Neuronal stem cell (in vitro differentiated cells): ENCODE data around the gene PDGFB.

Experiments
- DNase-seq: peaks from one replicate; pipeline ENCODE4 v3.0.0-alpha.2; 2013; ENCODE audit warnings: low spot score
- H2AFZ ChIP-seq: one replicate; pipeline ENCODE4 v1.6.1; 2013; ENCODE audit warnings: mild to moderate bottlenecking, low read length, inconsistent platforms
- H2AK5ac ChIP-seq: 2 replicates; pipeline ENCODE4 v1.6.1; 2013; ENCODE audit warnings: low read depth, mild to moderate bottlenecking, inconsistent platforms, low read length, moderate library complexity, mixed read lengths
- H2BK120ac ChIP-seq: 2 replicates; pipeline ENCODE4 v1.6.1; 2013; ENCODE audit warnings: low read depth, mild to moderate bottlenecking, inconsistent platforms, low read length, moderate library complexity, mixed read lengths
- H2BK12ac ChIP-seq: one replicate; pipeline ENCODE4 v1.6.1; 2013; ENCODE audit warnings: low read length, inconsistent platforms
- H2BK15ac ChIP-seq: 2 replicates; pipeline ENCODE4 v1.6.1; 2013; ENCODE audit warnings: mild to moderate bottlenecking, low read length, inconsistent platforms, mixed read lengths
- H2BK5ac ChIP-seq: one replicate; pipeline ENCODE4 v1.6.1; 2013; ENCODE audit warnings: inconsistent platforms, mild to moderate bottlenecking, low read length, moderate library complexity
- H3K14ac ChIP-seq: one replicate; pipeline ENCODE4 v1.6.1; 2013; ENCODE audit warnings: low read length, inconsistent platforms
- H3K18ac ChIP-seq: 2 replicates; pipeline ENCODE4 v1.6.1; 2013; ENCODE audit warnings: low read length, inconsistent platforms
- H3K23ac ChIP-seq: 2 replicates; pipeline ENCODE4 v1.6.1; 2013; ENCODE audit warnings: low read depth, mild to moderate bottlenecking, mixed read lengths, low read length, inconsistent platforms; ENCODE audit not compliant: poor library complexity
- H3K27ac ChIP-seq: replicated peaks from 3 replicates; pipeline ENCODE4 v1.5.1; 2013; ENCODE audit warnings: low read length, inconsistent platforms
- H3K27me3 ChIP-seq, 3 experiments: 2 replicates each; pipeline ENCODE4 v1.6.1; 2013; ENCODE audit warnings: low read length in 3 of 3, mild to moderate bottlenecking in 2 of 3, inconsistent platforms in 1 of 3, low read depth in 1 of 3, mixed read lengths in 1 of 3, moderate library complexity in 1 of 3; ENCODE audit not compliant: control insufficient read depth in 3 of 3, insufficient read depth in 3 of 3
- H3K36me3 ChIP-seq, 2 donors: replicated peaks in 1 of 2; 2 replicates each; pipeline ENCODE4 v1.6.1; 2013; ENCODE audit warnings: low read length in 2 of 2; ENCODE audit not compliant: control insufficient read depth in 2 of 2, insufficient read depth in 2 of 2
- H3K4ac ChIP-seq: 2 replicates; pipeline ENCODE4 v1.6.1; 2013; ENCODE audit warnings: inconsistent platforms, mild to moderate bottlenecking, low read length, moderate library complexity
- H3K4me1 ChIP-seq, 2 donors: 1 replicate in 1 of 2; 2 replicates in 1 of 2; pipeline ENCODE4 v1.6.1; 2013; ENCODE audit warnings: low read length in 2 of 2, low read depth in 1 of 2; ENCODE audit not compliant: control insufficient read depth in 2 of 2, insufficient read depth in 1 of 2
- H3K4me2 ChIP-seq: one replicate; pipeline ENCODE4 v1.6.1; 2013; ENCODE audit warnings: mild to moderate bottlenecking, low read length, inconsistent platforms; ENCODE audit not compliant: insufficient read depth, poor library complexity, severe bottlenecking
- H3K4me3 ChIP-seq, 2 donors: 2 replicates each; pipeline ENCODE4 v1.5.1; 2013; ENCODE audit warnings: low read length in 2 of 2, mild to moderate bottlenecking in 2 of 2, inconsistent platforms in 1 of 2, moderate library complexity in 1 of 2
- H3K79me1 ChIP-seq: one replicate; pipeline ENCODE4 v1.6.1; 2013; ENCODE audit warnings: low read depth, mild to moderate bottlenecking, inconsistent platforms, low read length, moderate library complexity
- H3K9ac ChIP-seq: one replicate; pipeline ENCODE4 v1.6.1; 2013; ENCODE audit warnings: mild to moderate bottlenecking, low read depth, low read length, inconsistent platforms; ENCODE audit not compliant: poor library complexity
- H3K9me3 ChIP-seq, 2 donors: replicated peaks in 1 of 2; 2 replicates each; pipeline versions ENCODE3 to v1.6.1; 2013; ENCODE audit warnings: low read length in 2 of 2, mild to moderate bottlenecking in 2 of 2, inconsistent platforms in 1 of 2, low read depth in 1 of 2, mixed read lengths in 1 of 2, moderate library complexity in 1 of 2; ENCODE audit not compliant: control insufficient read depth in 2 of 2, insufficient read depth in 1 of 2
- H4K8ac ChIP-seq: one replicate; pipeline ENCODE4 v1.6.1; 2013; ENCODE audit warnings: low read depth, mild to moderate bottlenecking, inconsistent platforms, low read length, moderate library complexity
- H4K91ac ChIP-seq: one replicate; pipeline ENCODE4 v1.6.1; 2013; ENCODE audit warnings: low read length, low read depth, mild to moderate bottlenecking, inconsistent platforms; ENCODE audit not compliant: poor library complexity
- WGBS, 2 donors: extraction: QIAGEN DNeasy Blood & Tissue Kit; methylation state at CpG; one replicate each; pipeline ENCODE4 v1.1.7; 2013; ENCODE audit warnings: missing lambda C conversion rate in 2 of 2, mixed read lengths in 1 of 2; ENCODE audit not compliant: insufficient read length in 2 of 2, insufficient replicate concordance in 1 of 2; ENCODE audit errors: extremely low coverage in 2 of 2; 5-methylcytosine and 5-hydroxymethylcytosine counted together

Gene PDGFB

GRCh38 chr22:39182478-39183030, 62.2 kb downstream of the PDGFB start:
- H2BK5ac ChIP-seq, result no peak overlapping the region
- no peak overlapping the region for H3K27ac ChIP-seq
- H3K27me3 ChIP-seq, result no peaks in the 10 kb centered on the region
- H2BK120ac ChIP-seq, result no peak overlapping the region
- H2AFZ ChIP-seq, result no peak overlapping the region
- H3K9me3 ChIP-seq, result peaks cover 11% of the 10 kb centered on the region in 2 donors
- peak overlapping the region; percentile 44 for H4K8ac ChIP-seq
- H3K23ac ChIP-seq, result no peak overlapping the region
- no peak overlapping the region for H3K9ac ChIP-seq
- no peak overlapping the region for H2BK15ac ChIP-seq
- H2AK5ac ChIP-seq, result peak overlapping the region; percentile 76
- no peak overlapping the region for H3K4ac ChIP-seq
- H3K4me1 ChIP-seq, result peaks cover 12 to 18% of the 10 kb centered on the region in 2 donors
- H3K79me1 ChIP-seq, result no peaks in the 10 kb centered on the region
- DNase-seq, result no peak
- peak overlapping the region; percentile 62 for H3K18ac ChIP-seq
- H3K14ac ChIP-seq, result no peak overlapping the region
- H2BK12ac ChIP-seq, result no peak overlapping the region
- no CpG with 5 or more reads among the region's 6 CpGs for WGBS, 2 donors
- H4K91ac ChIP-seq, result peak overlapping the region; percentile 3
- no peak overlapping the region for H3K4me2 ChIP-seq
- H3K4me3 ChIP-seq, result no peak overlapping the region
- H3K36me3 ChIP-seq, result no peaks in the 10 kb centered on the region

GRCh38 chr22:39181778-39182177, 63.0 kb downstream of the PDGFB start:
- WGBS, 2 donors, result no CpG with 5 or more reads among the region's 5 CpGs

GRCh38 chr22:39181356-39181755, 63.4 kb downstream of the PDGFB start:
- peak overlapping the region; percentile 87 for H2BK15ac ChIP-seq
- H3K9me3 ChIP-seq, result peaks cover 5 to 7% of the 10 kb centered on the region in 2 donors
- no peak overlapping the region for H3K4me3 ChIP-seq
- WGBS, 2 donors, result no CpG with 5 or more reads among the region's 8 CpGs
- H3K4me2 ChIP-seq, result no peak overlapping the region
- H2BK5ac ChIP-seq, result no peak overlapping the region
- no peak overlapping the region for H3K27ac ChIP-seq
- H2BK12ac ChIP-seq, result peak overlapping the region; percentile 84
- H3K4me1 ChIP-seq, result peaks cover 24 to 27% of the 10 kb centered on the region in 2 donors
- H3K14ac ChIP-seq, result no peak overlapping the region
- H3K9ac ChIP-seq, result peak overlapping the region; percentile 50
- DNase-seq, result no peak
- no peak overlapping the region for H4K91ac ChIP-seq
- no peaks in the 10 kb centered on the region for H3K27me3 ChIP-seq
- H3K79me1 ChIP-seq, result no peaks in the 10 kb centered on the region
- no peak overlapping the region for H2AFZ ChIP-seq
- H2AK5ac ChIP-seq, result peak overlapping the region; percentile 80
- no peak overlapping the region for H3K4ac ChIP-seq
- peak overlapping the region; percentile 90 for H3K18ac ChIP-seq
- no peaks in the 10 kb centered on the region for H3K36me3 ChIP-seq
- H2BK120ac ChIP-seq, result peak overlapping the region; percentile 44
- peak overlapping the region; percentile 75 for H3K23ac ChIP-seq
- no peak overlapping the region for H4K8ac ChIP-seq

More at GRCh38 chr22:39181778-39182177, 63.0 kb downstream of the PDGFB start:
- H2BK120ac ChIP-seq, result peak overlapping the region; percentile 44
- H3K79me1 ChIP-seq, result no peaks in the 10 kb centered on the region
- peaks cover 8 to 11% of the 10 kb centered on the region in 2 donors for H3K9me3 ChIP-seq
- H3K4me1 ChIP-seq, result peaks cover 19 to 26% of the 10 kb centered on the region in 2 donors
- H3K4me3 ChIP-seq, result no peak overlapping the region
- no peak overlapping the region for H4K8ac ChIP-seq
- no peak overlapping the region for H4K91ac ChIP-seq
- H3K4ac ChIP-seq, result no peak overlapping the region
- H2AK5ac ChIP-seq, result peak overlapping the region; percentile 80
- H2AFZ ChIP-seq, result no peak overlapping the region
- H3K27ac ChIP-seq, result no peak overlapping the region
- no peak overlapping the region for H3K9ac ChIP-seq
- peak overlapping the region; percentile 87 for H2BK15ac ChIP-seq
- no peak overlapping the region for H2BK5ac ChIP-seq
- DNase-seq, result no peak
- peak overlapping the region; percentile 75 for H3K23ac ChIP-seq
- no peak overlapping the region for H3K4me2 ChIP-seq
- H3K36me3 ChIP-seq, result no peaks in the 10 kb centered on the region
- peak overlapping the region; percentile 90 for H3K18ac ChIP-seq
- no peak overlapping the region for H3K14ac ChIP-seq
- H3K27me3 ChIP-seq, result no peaks in the 10 kb centered on the region
- H2BK12ac ChIP-seq, result no peak overlapping the region

GRCh38 chr22:39179841-39180335, 64.9 kb downstream of the PDGFB start:
- Histone ChIP-seq H4K91ac (no peak overlapping the region), H3K4ac (no peak overlapping the region), H2AK5ac (peak overlapping the region; percentile 9), H2BK12ac (no peak overlapping the region), H3K18ac (peak overlapping the region; percentile 1), H3K4me2 (no peak overlapping the region), H3K27me3 (no peaks in the 10 kb centered on the region), H2BK120ac (no peak overlapping the region), H3K4me3 (no peak overlapping the region), H3K23ac (no peak overlapping the region), H2AFZ (peak overlapping the region; percentile 83), H3K36me3 (no peaks in the 10 kb centered on the region), H3K14ac (no peak overlapping the region), H3K79me1 (no peaks in the 10 kb centered on the region), H3K9me3 (peaks cover 5 to 6% of the 10 kb centered on the region in 2 donors), H2BK5ac (no peak overlapping the region), H4K8ac (no peak overlapping the region), H3K27ac (no peak overlapping the region), H3K9ac (no peak overlapping the region), H3K4me1 (peaks cover 35% of the 10 kb centered on the region in 2 donors), H2BK15ac (peak overlapping the region; percentile 78)
- WGBS, 2 donors, result no CpG with 5 or more reads among the region's 21 CpGs
- DNase-seq, result no peak
